Measurements from ENCODE around the gene C3orf18.

C3orf18 gene

GRCh38 chr3:50609071-50609762 lies 41.7 kb upstream of the C3orf18 start:
- no peak for TF ChIP-seq CTCF (IDR thresholded peaks at IDR 0.05; ENCODE audit: insufficient read depth, low read length, missing control alignments)
- ChIA-PET CTCF (interaction anchor here (0.6 to 14.8 kb wide), 9 partner anchors 8 to 785 kb away, joined by 3 to 819 read pairs (median 3); partner anchors contain the start of genes C3orf18 and HEMK1), POLR2A (interaction anchor here (0.6 to 2.8 kb wide), 2 partner anchors 39 to 40 kb away, joined by 3 to 19 read pairs; partner anchors contain the start of gene HEMK1)
- H3K4me3 ChIP-seq (ENCODE audit: low read depth, low read length): no peak overlapping the region
- DNase-seq (ENCODE audit: low read depth, low spot score): no peak

GRCh38 chr3:50608278-50608677 lies 40.7 kb upstream of the C3orf18 start:
- H3K4me3 ChIP-seq (ENCODE audit: low read depth, low read length): no peak overlapping the region
- CTCF ChIA-PET: interaction anchor here (1.3 to 14.8 kb wide), 3 partner anchors 8 to 260 kb away, joined by 3 to 819 read pairs (median 5); partner anchors contain the start of genes C3orf18, HEMK1 and MAPKAPK3
- POLR2A ChIA-PET: no interaction called here
- TF ChIP-seq CTCF (IDR thresholded peaks at IDR 0.05; ENCODE audit: insufficient read depth, low read length, missing control alignments): no peak
- DNase-seq (ENCODE audit: low read depth, low spot score): no peak

- no peak for TF ChIP-seq CTCF (IDR thresholded peaks at IDR 0.05; ENCODE audit: insufficient read depth, low read length, missing control alignments)
- ChIA-PET POLR2A (no interaction called here), CTCF (interaction anchor here (1.5 to 14.8 kb wide), 2 partner anchors 9 to 36 kb away, joined by 5 to 819 read pairs; partner anchors contain the start of genes C3orf18, HEMK1 and MAPKAPK3)
- DNase-seq (ENCODE audit: low read depth, low spot score): no peak
- H3K4me3 ChIP-seq (ENCODE audit: low read depth, low read length): no peak overlapping the region
Measured at GRCh38 chr3:50607271-50608091, 39.9 kb upstream of the C3orf18 start.

- no peak for DNase-seq (ENCODE audit: low read depth, low spot score)
- TF ChIP-seq CTCF (IDR thresholded peaks at IDR 0.05; ENCODE audit: insufficient read depth, low read length, missing control alignments): no peak
- H3K4me3 ChIP-seq (ENCODE audit: low read depth, low read length): no peak overlapping the region
- POLR2A ChIA-PET: no interaction called here
- CTCF ChIA-PET: interaction anchor here (1.2 to 11.2 kb wide), 3 partner anchors 8 to 64 kb away, joined by 4 to 173 read pairs (median 111); partner anchors contain the start of genes C3orf18, CISH, HEMK1 and MAPKAPK3
Measured at GRCh38 chr3:50606596-50606995, 39.0 kb upstream of the C3orf18 start.

- CTCF ChIA-PET: interaction anchor here (1.2 to 11.2 kb wide), 3 partner anchors 8 to 64 kb away, joined by 4 to 173 read pairs (median 111); partner anchors contain the start of genes C3orf18, CISH, HEMK1 and MAPKAPK3
- no peak overlapping the region for H3K4me3 ChIP-seq (ENCODE audit: low read depth, low read length)
- DNase-seq (ENCODE audit: low read depth, low spot score): no peak
- POLR2A ChIA-PET: no interaction called here
- no peak for TF ChIP-seq CTCF (IDR thresholded peaks at IDR 0.05; ENCODE audit: insufficient read depth, low read length, missing control alignments)
Measured at GRCh38 chr3:50605901-50606326, 38.4 kb upstream of the C3orf18 start.
